Activated CD4-positive, alpha-beta T cell treated with anti-CD3 and anti-CD28 coated beads for 24 hours (primary cell): ENCODE measurements around the gene DCT.

Experiments used
- DNase-seq, 2 donors: peaks; one replicate each; pipeline ENCODE4 v3.0.0-alpha.2; 2020; ENCODE audit warnings: low read depth in 2 of 2

Gene DCT

GRCh38 chr13:94454334-94454733 is 25.1 kb downstream of the DCT start:
- no peak for DNase-seq

- no peak for DNase-seq
These were observed 34.7 kb downstream of the DCT start for GRCh38 chr13:94444826-94445225.

GRCh38 chr13:94435604-94436226 is 43.8 kb downstream of the DCT start:
- no peak for DNase-seq

- DNase-seq, result no peak
These were observed 46.2 kb downstream of the DCT start for GRCh38 chr13:94433055-94433961.

GRCh38 chr13:94431987-94432386 is 47.5 kb downstream of the DCT start:
- no peak for DNase-seq

- no peak for DNase-seq
These were observed 47.9 kb downstream of the DCT start for GRCh38 chr13:94431574-94431973.

- no peak for DNase-seq
These were observed 52.0 kb downstream of the DCT start for GRCh38 chr13:94427313-94427953.

- no peak for DNase-seq
These were observed 59.6 kb downstream of the DCT start for GRCh38 chr13:94419925-94420305.

- peak; percentile 11 to 35 for DNase-seq
These were observed 60.1 kb downstream of the DCT start for GRCh38 chr13:94419304-94419924.

- DNase-seq, result no peak
These were observed 62.2 kb downstream of the DCT start for GRCh38 chr13:94417294-94417693.

GRCh38 chr13:94416454-94417080 is 62.9 kb downstream of the DCT start:
- no peak for DNase-seq

GRCh38 chr13:94415500-94416237 is 63.8 kb downstream of the DCT start:
- DNase-seq, result no peak

GRCh38 chr13:94414708-94415107 is 64.8 kb downstream of the DCT start:
- no peak for DNase-seq

GRCh38 chr13:94414141-94414540 is 65.3 kb downstream of the DCT start:
- DNase-seq, result no peak

GRCh38 chr13:94413598-94413944 is 65.9 kb downstream of the DCT start:
- DNase-seq, result no peak

GRCh38 chr13:94412870-94413597 is 66.4 kb downstream of the DCT start:
- DNase-seq, result no peak

- no peak for DNase-seq
These were observed 67.7 kb downstream of the DCT start for GRCh38 chr13:94411747-94412146.

- DNase-seq, result no peak
These were observed 71.0 kb downstream of the DCT start for GRCh38 chr13:94408314-94409036.

- DNase-seq, result no peak
These were observed 78.6 kb downstream of the DCT start for GRCh38 chr13:94400874-94401273.

- DNase-seq, result no peak
These were observed 79.7 kb downstream of the DCT start for GRCh38 chr13:94399812-94400211.
